Stimulated activated CD4-positive, alpha-beta T cell treated with anti-CD3 and anti-CD28 coated beads, Interleukin-2, amount 100 ng/mL, for 4 hours (primary cell): ENCODE data around the gene BAZ2B.

ENCODE experiments used
- DNase-seq: peaks from one replicate; pipeline ENCODE4 v3.0.0-alpha.2; 2020; ENCODE audit warnings: low read depth

Gene BAZ2B

GRCh38 chr2:159614534-159615366 is 1.6 kb downstream of the BAZ2B start:
- no peak for DNase-seq

GRCh38 chr2:159613651-159614285 is 2.6 kb downstream of the BAZ2B start:
- no peak for DNase-seq

- DNase-seq: no peak
Measured at GRCh38 chr2:159613091-159613490, 3.3 kb downstream of the BAZ2B start.

GRCh38 chr2:159612255-159612901 is 4.0 kb downstream of the BAZ2B start:
- DNase-seq: no peak

GRCh38 chr2:159609811-159610549 is 6.4 kb downstream of the BAZ2B start:
- no peak for DNase-seq

GRCh38 chr2:159608723-159609308 is 7.5 kb downstream of the BAZ2B start:
- no peak for DNase-seq

GRCh38 chr2:159608108-159608507 is 8.2 kb downstream of the BAZ2B start:
- DNase-seq: no peak

GRCh38 chr2:159606287-159606686 is 10.1 kb downstream of the BAZ2B start:
- DNase-seq: no peak

GRCh38 chr2:159605441-159606178 is 10.7 kb downstream of the BAZ2B start:
- DNase-seq: no peak

- no peak for DNase-seq
Measured at GRCh38 chr2:159604159-159604558, 12.2 kb downstream of the BAZ2B start.

- no peak for DNase-seq
Measured at GRCh38 chr2:159600752-159601151, 15.6 kb downstream of the BAZ2B start.

- no peak for DNase-seq
Measured at GRCh38 chr2:159595410-159596046, 20.8 kb downstream of the BAZ2B start.

GRCh38 chr2:159592441-159592840 is 23.9 kb downstream of the BAZ2B start:
- DNase-seq: no peak

GRCh38 chr2:159591221-159591620 is 25.1 kb downstream of the BAZ2B start:
- DNase-seq: no peak

- no peak for DNase-seq
Measured at GRCh38 chr2:159589286-159589685, 27.1 kb downstream of the BAZ2B start.

- no peak for DNase-seq
Measured at GRCh38 chr2:159586034-159586433, 30.3 kb downstream of the BAZ2B start.

- DNase-seq: no peak
Measured at GRCh38 chr2:159585622-159586021, 30.7 kb downstream of the BAZ2B start.

GRCh38 chr2:159584796-159585195 is 31.6 kb downstream of the BAZ2B start:
- no peak for DNase-seq

- DNase-seq: no peak
Measured at GRCh38 chr2:159573846-159574606, 42.3 kb downstream of the BAZ2B start.

- no peak for DNase-seq
Measured at GRCh38 chr2:159573294-159573693, 43.1 kb downstream of the BAZ2B start.
